Gastrocnemius medialis (tissue), 4 donors: ENCODE data around the gene YAP1.

Source experiments
- CTCF ChIP-seq, 5 experiments: fragments of 450-650 bp in 3 of 5; fragments of 200-600 bp in 2 of 5; sonication (generic) in 2 of 5; IDR thresholded peaks in 4 of 5; conservative IDR thresholded peaks in 1 of 5; 1 replicate in 4 of 5; 2 replicates in 1 of 5; pipeline ENCODE4 v1.5.1; 2016 to 2019; ENCODE audit warnings: antibody characterized with exemption in 5 of 5, mild to moderate bottlenecking in 3 of 5, moderate library complexity in 3 of 5
- POLR2A ChIP-seq, 2 donors: fragments of 450-650 bp; IDR thresholded peaks; one replicate each; pipeline ENCODE4 v1.6.1; 2017; ENCODE audit warnings: antibody characterized with exemption in 2 of 2, mild to moderate bottlenecking in 2 of 2, moderate library complexity in 2 of 2

GRCh38 chr11:102171101-102171500 is 60.9 kb downstream of the YAP1 start:
- TF ChIP-seq POLR2A (IDR thresholded peaks at IDR 0.05) (no peak), CTCF (IDR thresholded peaks at IDR 0.05 in 4 of 5, conservative IDR thresholded peaks at IDR 0.05 in 1 of 5) (no peak)
